ENCODE data around the gene C4BPA.

C4BPA gene

GRCh38 chr1:207089627-207090355 lies 14.2 kb upstream of the C4BPA start:
- no peak for TF ChIP-seq CTCF (IDR thresholded peaks at IDR 0.05; ENCODE audit: unreplicated experiment in 3 of 3)
- Mint-ChIP-seq H3K27me3 (ENCODE audit: low read depth) (peaks cover 6% of the 10 kb centered on the region), H3K4me1 (peaks cover 13% of the 10 kb centered on the region), H3K9me3 (no peaks in the 10 kb centered on the region), H3K4me3 (no peak overlapping the region), H3K27ac (no peak overlapping the region), H3K36me3 (ENCODE audit: low read depth) (no peaks in the 10 kb centered on the region)

GRCh38 chr1:207091200-207091908 lies 12.7 kb upstream of the C4BPA start:
- Mint-ChIP-seq H3K4me1 (peaks cover 7% of the 10 kb centered on the region), H3K4me3 (no peak overlapping the region), H3K36me3 (ENCODE audit: low read depth) (no peaks in the 10 kb centered on the region), H3K9me3 (no peaks in the 10 kb centered on the region), H3K27me3 (ENCODE audit: low read depth) (peaks cover 4% of the 10 kb centered on the region), H3K27ac (no peak overlapping the region)
- no peak for TF ChIP-seq CTCF (IDR thresholded peaks at IDR 0.05; ENCODE audit: unreplicated experiment in 3 of 3)

- Mint-ChIP-seq H3K36me3 (ENCODE audit: low read depth) (no peaks in the 10 kb centered on the region), H3K27me3 (ENCODE audit: low read depth) (peaks cover 4% of the 10 kb centered on the region), H3K4me3 (no peak overlapping the region), H3K9me3 (peaks cover 3% of the 10 kb centered on the region), H3K4me1 (no peaks in the 10 kb centered on the region), H3K27ac (no peak overlapping the region)
- no peak for TF ChIP-seq CTCF (IDR thresholded peaks at IDR 0.05; ENCODE audit: unreplicated experiment in 3 of 3)
These were observed 10.1 kb upstream of the C4BPA start for GRCh38 chr1:207093944-207094343.

GRCh38 chr1:207097871-207098324 lies 6.1 kb upstream of the C4BPA start:
- Mint-ChIP-seq H3K27ac (no peak overlapping the region), H3K9me3 (peaks cover 3% of the 10 kb centered on the region), H3K4me3 (no peak overlapping the region), H3K4me1 (peaks cover 5% of the 10 kb centered on the region), H3K36me3 (ENCODE audit: low read depth) (no peaks in the 10 kb centered on the region), H3K27me3 (ENCODE audit: low read depth) (no peaks in the 10 kb centered on the region)
- no peak for TF ChIP-seq CTCF (IDR thresholded peaks at IDR 0.05; ENCODE audit: unreplicated experiment in 3 of 3)

- no peak for TF ChIP-seq CTCF (IDR thresholded peaks at IDR 0.05; ENCODE audit: unreplicated experiment in 3 of 3)
- Mint-ChIP-seq H3K4me1 (peaks cover 5% of the 10 kb centered on the region), H3K27me3 (ENCODE audit: low read depth) (no peaks in the 10 kb centered on the region), H3K9me3 (peaks cover 3% of the 10 kb centered on the region), H3K27ac (peak overlapping the region in 2 of 3 experiments; percentile 11 to 21), H3K4me3 (no peak overlapping the region), H3K36me3 (ENCODE audit: low read depth) (no peaks in the 10 kb centered on the region)
These were observed 2.3 kb upstream of the C4BPA start for GRCh38 chr1:207101720-207102119.

Data from nephron (organoid).